ENCODE data around the gene GNL1.

Gene GNL1

GRCh38 chr6:30500421-30501355 is 55.6 kb downstream of the GNL1 start:
- in situ Hi-C loops (cut with MboI; ENCODE audit: low sequenced_read_pairs): no loop called here

DNA sequence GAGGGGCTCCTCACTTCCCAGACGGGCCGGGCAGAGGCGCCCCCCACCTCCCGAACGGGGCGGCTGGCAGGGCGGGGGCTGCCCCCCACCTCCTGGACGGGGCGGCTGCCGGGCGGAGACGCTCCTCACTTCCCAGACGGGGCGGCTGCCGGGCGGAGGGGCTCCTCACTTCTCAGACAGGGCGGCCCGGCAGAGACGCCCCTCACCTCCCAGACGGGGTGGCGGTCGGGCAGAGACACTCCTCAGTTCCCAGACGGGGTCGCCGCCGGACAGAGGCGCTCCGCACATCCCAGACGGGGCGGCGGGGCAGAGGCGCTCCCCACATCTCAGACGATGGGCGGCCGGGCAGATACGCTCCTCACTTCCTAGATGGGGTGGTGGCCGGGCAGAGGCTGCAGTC is 57.6 kb downstream of the GNL1 start:
- in situ Hi-C loops (cut with MboI; ENCODE audit: low sequenced_read_pairs): loop anchor here (5.0 kb wide), 1 partner anchor 34 kb away; no protein-coding TSS in a partner anchor

GRCh38 chr6:30497714-30498113 is 58.6 kb downstream of the GNL1 start:
- in situ Hi-C loops (cut with MboI; ENCODE audit: low sequenced_read_pairs): loop anchor here (5.0 kb wide), 1 partner anchor 35 kb away; no protein-coding TSS in a partner anchor

- in situ Hi-C loops (cut with MboI; ENCODE audit: low sequenced_read_pairs): loop anchor here (5.0 kb wide), 1 partner anchor 35 kb away; no protein-coding TSS in a partner anchor
Measured at GRCh38 chr6:30497261-30497599, 59.1 kb downstream of the GNL1 start.

GRCh38 chr6:30495993-30496392 is 60.3 kb downstream of the GNL1 start:
- in situ Hi-C loops (cut with MboI; ENCODE audit: low sequenced_read_pairs): loop anchor here (5.0 kb wide), 1 partner anchor 36 kb away; no protein-coding TSS in a partner anchor

- in situ Hi-C loops (cut with MboI; ENCODE audit: low sequenced_read_pairs): loop anchor here (5.0 kb wide), 1 partner anchor 37 kb away; no protein-coding TSS in a partner anchor
Measured at GRCh38 chr6:30495060-30495459, 61.2 kb downstream of the GNL1 start.

DNA sequence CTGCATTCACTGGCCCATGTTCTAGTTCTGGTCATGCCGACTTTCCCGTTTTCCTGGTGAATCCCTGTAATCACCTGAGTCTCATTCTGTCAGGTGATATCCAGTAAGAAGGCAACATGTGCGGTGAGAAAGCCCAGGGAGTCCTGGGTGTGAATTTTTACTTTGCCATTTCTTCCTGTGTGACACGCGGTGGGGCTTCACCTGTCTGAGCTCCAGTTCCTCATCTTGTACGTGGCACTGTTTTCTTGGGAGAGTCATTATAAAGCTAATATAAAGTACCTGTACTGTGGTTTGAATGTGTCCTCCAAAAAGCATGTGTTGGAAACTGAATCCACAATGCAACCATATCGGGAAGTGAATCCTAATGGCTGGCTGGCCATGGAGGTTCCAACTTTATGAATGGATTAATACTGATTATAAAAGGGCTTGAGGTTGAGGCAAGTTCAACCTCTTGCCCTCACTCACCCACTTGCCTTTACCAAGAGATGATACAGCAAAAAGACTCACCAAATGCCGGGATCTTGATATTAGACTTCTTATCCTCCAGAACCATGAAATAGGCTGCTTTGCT is 61.9 kb downstream of the GNL1 start:
- in situ Hi-C loops (cut with MboI; ENCODE audit: low sequenced_read_pairs): no loop called here

GRCh38 chr6:30493643-30494250 is 62.5 kb downstream of the GNL1 start:
- in situ Hi-C loops (cut with MboI; ENCODE audit: low sequenced_read_pairs): no loop called here

DNA sequence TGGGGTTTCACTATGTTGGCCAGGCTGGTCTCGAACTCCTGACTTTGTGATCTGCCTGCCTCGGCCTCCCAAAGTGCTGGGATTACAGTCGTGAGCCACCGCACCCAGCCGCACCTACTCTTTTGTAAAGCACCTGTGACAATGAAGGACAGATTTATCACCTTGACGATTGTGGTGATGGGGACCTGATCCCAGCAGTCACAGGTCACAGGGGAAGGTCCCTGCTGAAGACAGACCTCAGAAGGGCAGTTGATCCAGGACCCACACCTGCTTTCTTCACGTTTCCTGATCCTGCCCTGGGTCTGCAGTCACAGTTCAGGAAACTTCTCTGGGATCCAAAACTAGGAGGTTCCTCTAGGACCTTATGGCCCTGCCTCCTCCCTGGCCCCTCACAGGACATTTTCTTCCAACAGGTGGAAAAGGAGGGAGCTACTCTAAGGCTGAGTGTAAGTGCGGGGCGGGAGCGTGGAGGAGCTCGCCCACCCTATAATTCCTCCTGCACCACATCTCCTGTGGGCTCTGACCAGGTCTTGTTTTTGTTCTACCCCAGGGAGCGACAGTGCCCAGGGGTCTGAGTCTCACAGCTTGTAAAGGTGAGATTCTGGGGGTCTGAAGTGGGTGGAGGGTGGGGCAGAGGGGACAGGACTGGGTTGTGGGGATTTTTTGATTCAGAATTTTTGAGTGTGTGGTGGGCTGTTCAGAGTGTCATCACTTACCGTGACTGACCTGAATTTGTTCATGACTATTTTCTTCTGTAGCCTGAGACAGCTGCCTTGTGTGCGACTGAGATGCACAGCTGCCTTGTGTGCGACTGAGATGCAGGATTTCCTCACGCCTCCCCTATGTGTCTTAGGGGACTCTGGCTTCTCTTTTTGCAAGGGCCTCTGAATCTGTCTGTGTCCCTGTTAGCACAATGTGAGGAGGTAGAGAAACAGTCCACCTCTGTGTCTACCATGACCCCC is 64.0 kb downstream of the GNL1 start:
- in situ Hi-C loops (cut with MboI; ENCODE audit: low sequenced_read_pairs): no loop called here
